ENCODE results near the gene PTCH2. TPM values are rescaled to one million over a fixed set of nuclear protein-coding genes. Genes with fewer than 3 reads are reported as not detected.

PTCH2 gene
- total and polyA plus RNA-seq, 2 of the 13 experiments (the other 11 are each of a cell fraction or from before 2014, with no cell fraction given): 0.60 to 1.5 TPM

GRCh38 chr1:44808063-44808937 lies 34.8 kb downstream of the PTCH2 start, which contains the start of gene BTBD19 (continued):
- TF ChIP-seq ZBTB39 (CRISPR knock-in tag; IDR thresholded peaks at IDR 0.05) (no peak), ZNF678 (CRISPR knock-in tag; IDR thresholded peaks at IDR 0.05) (no peak), ZC3H13 (CRISPR knock-in tag; IDR thresholded peaks at IDR 0.05) (no peak), ZSCAN21 (CRISPR knock-in tag; IDR thresholded peaks at IDR 0.05; ENCODE audit: borderline replicate concordance) (0 out of 2 replicates have a peak, but pooled peaks have one; percentile 49), FOXM1 (CRISPR knock-in tag; IDR thresholded peaks at IDR 0.05) (no peak), SKIL (CRISPR knock-in tag; IDR thresholded peaks at IDR 0.05; ENCODE audit: borderline replicate concordance) (peak; percentile 57), WIZ (CRISPR knock-in tag; IDR thresholded peaks at IDR 0.05) (no peak), CBFB (CRISPR knock-in tag; IDR thresholded peaks at IDR 0.05) (no peak), RFXAP (CRISPR knock-in tag; IDR thresholded peaks at IDR 0.05; ENCODE audit: borderline replicate concordance) (0 out of 2 replicates have a peak, but pooled peaks have one; percentile 34), TMF1 (CRISPR knock-in tag; IDR thresholded peaks at IDR 0.05; ENCODE audit: low read depth) (no peak), E2F2 (CRISPR knock-in tag; IDR thresholded peaks at IDR 0.05; ENCODE audit: borderline replicate concordance) (no peak), IKZF1 (IDR thresholded peaks at IDR 0.05) (no peak), AGO1 (IDR thresholded peaks at IDR 0.05; ENCODE audit: low read depth, low read length, poor library complexity, severe bottlenecking) (peak; percentile 80)
- TF ChIP-seq, protein P1, sequence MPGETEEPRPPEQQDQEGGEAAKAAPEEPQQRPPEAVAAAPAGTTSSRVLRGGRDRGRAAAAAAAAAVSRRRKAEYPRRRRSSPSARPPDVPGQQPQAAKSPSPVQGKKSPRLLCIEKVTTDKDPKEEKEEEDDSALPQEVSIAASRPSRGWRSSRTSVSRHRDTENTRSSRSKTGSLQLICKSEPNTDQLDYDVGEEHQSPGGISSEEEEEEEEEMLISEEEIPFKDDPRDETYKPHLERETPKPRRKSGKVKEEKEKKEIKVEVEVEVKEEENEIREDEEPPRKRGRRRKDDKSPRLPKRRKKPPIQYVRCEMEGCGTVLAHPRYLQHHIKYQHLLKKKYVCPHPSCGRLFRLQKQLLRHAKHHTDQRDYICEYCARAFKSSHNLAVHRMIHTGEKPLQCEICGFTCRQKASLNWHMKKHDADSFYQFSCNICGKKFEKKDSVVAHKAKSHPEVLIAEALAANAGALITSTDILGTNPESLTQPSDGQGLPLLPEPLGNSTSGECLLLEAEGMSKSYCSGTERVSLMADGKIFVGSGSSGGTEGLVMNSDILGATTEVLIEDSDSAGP (CRISPR knock-in tag; IDR thresholded peaks at IDR 0.05; ENCODE audit: borderline replicate concordance): peak; percentile 74; the same call in 1 of the 2 replicates

Measured in HepG2 (cell line).